SK-N-MC (cell line): Measurements from ENCODE around the gene FBXL7.

ENCODE experiments used
- DNase-seq: peaks from one replicate; pipeline ENCODE4 v3.0.0-alpha.2; 2011; ENCODE audit warnings: low read depth, low spot score
- H3K27ac ChIP-seq: fragments of 200-600 bp; sonication (generic); 2 replicates; pipeline ENCODE4 v1.5.1; 2016; ENCODE audit warnings: mixed run types
- H3K36me3 ChIP-seq: fragments of 200-600 bp; sonication (generic); 2 replicates; pipeline ENCODE4 v1.6.1; 2017; ENCODE audit warnings: antibody characterized with exemption, low read length, mixed read lengths; ENCODE audit not compliant: insufficient read depth
- H3K4me3 ChIP-seq: fragments of 200-600 bp; sonication (generic); 2 replicates; pipeline ENCODE4 v1.5.1; 2016
- H3K9ac ChIP-seq: fragments of 200-600 bp; sonication (generic); 2 replicates; pipeline ENCODE4 v1.8.0; 2017; ENCODE audit warnings: mixed run types, mixed read lengths; ENCODE audit not compliant: insufficient read length
- H3K9me3 ChIP-seq: fragments of 200-600 bp; sonication (generic); 2 replicates; pipeline ENCODE4 v1.6.1; 2017; ENCODE audit warnings: low read depth, mild to moderate bottlenecking, antibody characterized with exemption, low read length, moderate library complexity, mixed read lengths
- EZH2 ChIP-seq: fragments of 200-600 bp; sonication (generic); IDR thresholded peaks from one replicate; pipeline ENCODE4 v1.6.1; 2017; ENCODE audit warnings: antibody characterized with exemption
- FOXP2 ChIP-seq: optimal IDR thresholded peaks from 2 replicates; pipeline ENCODE3; 2011; ENCODE audit warnings: mild to moderate bottlenecking, moderate library complexity; ENCODE audit not compliant: insufficient read depth; ENCODE audit errors: extremely low read length, control extremely low read depth
- POLR2AphosphoS5 ChIP-seq: IDR thresholded peaks from 2 replicates; pipeline ENCODE4 v1.6.1; 2012; ENCODE audit warnings: mild to moderate bottlenecking, low read depth, low read length, borderline replicate concordance

FBXL7 gene

DNA sequence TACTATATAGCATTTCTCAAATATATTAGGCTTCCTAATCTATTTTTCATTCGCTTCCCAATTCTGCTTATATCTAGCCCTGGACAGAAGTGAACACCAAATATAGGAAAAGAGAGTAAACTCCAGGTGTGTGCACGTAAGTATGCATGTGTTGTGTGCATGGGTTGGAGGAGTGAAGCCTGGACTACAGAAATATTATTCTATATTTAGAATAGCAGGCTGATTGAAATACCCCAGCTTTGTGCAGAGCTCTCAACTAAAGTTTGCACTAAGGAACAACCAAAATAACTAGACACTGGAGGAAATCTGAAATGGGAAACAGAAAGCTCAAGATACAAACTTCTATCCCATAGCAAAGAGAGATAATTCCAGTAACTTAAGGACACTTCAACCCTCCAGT, 480.9 kb downstream of the FBXL7 start:
- H3K9me3 ChIP-seq, result no peaks in the 10 kb centered on the region

DNA sequence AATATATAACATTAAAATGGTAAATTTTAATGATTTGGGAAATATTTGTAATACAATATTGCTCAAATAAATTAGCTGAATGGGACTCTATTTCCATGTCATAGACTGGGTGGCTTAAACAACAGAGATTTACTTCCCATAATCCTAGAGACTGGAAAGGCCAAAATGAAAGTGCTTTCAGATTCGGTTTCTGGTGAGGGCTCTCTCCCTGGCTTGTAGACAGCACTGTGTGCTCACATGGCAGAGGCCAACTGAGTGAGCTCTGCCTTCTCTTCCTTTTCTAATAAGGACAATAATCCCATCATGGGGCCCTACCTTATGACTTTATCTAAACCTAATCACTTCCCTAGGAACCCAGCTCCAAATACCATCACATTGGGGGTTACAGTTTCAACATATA, 483.4 kb downstream of the FBXL7 start:
- Histone ChIP-seq H3K9me3 (no peaks in the 10 kb centered on the region), H3K27ac (no peak overlapping the region), H3K36me3 (no peaks in the 10 kb centered on the region), H3K9ac (no peak overlapping the region), H3K4me3 (no peak overlapping the region)
- DNase-seq, result no peak
- TF ChIP-seq POLR2AphosphoS5 (no peak), EZH2 (no peak), FOXP2 (no peak)

More for the DNA sequence above, 480.9 kb downstream of the FBXL7 start:
- TF ChIP-seq POLR2AphosphoS5, result no peak
- no peak for TF ChIP-seq EZH2
- TF ChIP-seq FOXP2, result no peak
- no peak overlapping the region for H3K4me3 ChIP-seq
- DNase-seq, result no peak
- H3K9ac ChIP-seq, result no peak overlapping the region
- no peak overlapping the region for H3K27ac ChIP-seq
- H3K36me3 ChIP-seq, result no peaks in the 10 kb centered on the region
